Liver (tissue), 2 donors: ENCODE results near the gene ALG12.

ENCODE experiments used
- ZBTB33 ChIP-seq: IDR thresholded peaks from 2 replicates; pipeline ENCODE4 v1.6.1; 2016; ENCODE audit warnings: antibody characterized with exemption
- TF ChIP-seq, protein P1 (sequence below): fragments of 150-350 bp; IDR thresholded peaks from 2 replicates; pipeline ENCODE4 v1.5.1; 2017; ENCODE audit warnings: improper control_type of control experiment, low read depth, low read length; ENCODE audit not compliant: missing input control
- donor health status: healthy.

GRCh38 chr22:49856343-49856742 is 61.9 kb downstream of the ALG12 start:
- TF ChIP-seq, protein P1, sequence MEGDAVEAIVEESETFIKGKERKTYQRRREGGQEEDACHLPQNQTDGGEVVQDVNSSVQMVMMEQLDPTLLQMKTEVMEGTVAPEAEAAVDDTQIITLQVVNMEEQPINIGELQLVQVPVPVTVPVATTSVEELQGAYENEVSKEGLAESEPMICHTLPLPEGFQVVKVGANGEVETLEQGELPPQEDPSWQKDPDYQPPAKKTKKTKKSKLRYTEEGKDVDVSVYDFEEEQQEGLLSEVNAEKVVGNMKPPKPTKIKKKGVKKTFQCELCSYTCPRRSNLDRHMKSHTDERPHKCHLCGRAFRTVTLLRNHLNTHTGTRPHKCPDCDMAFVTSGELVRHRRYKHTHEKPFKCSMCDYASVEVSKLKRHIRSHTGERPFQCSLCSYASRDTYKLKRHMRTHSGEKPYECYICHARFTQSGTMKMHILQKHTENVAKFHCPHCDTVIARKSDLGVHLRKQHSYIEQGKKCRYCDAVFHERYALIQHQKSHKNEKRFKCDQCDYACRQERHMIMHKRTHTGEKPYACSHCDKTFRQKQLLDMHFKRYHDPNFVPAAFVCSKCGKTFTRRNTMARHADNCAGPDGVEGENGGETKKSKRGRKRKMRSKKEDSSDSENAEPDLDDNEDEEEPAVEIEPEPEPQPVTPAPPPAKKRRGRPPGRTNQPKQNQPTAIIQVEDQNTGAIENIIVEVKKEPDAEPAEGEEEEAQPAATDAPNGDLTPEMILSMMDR: no peak
- TF ChIP-seq ZBTB33: no peak
